Mesothelial cell of epicardium (in vitro differentiated cells): ENCODE data around the gene ADAMTSL1. TPM values are rescaled to one million over a fixed set of nuclear protein-coding genes. Genes with fewer than 3 reads are reported as not detected.

Experiments used
- DNase-seq, 2 experiments: peaks; one replicate each; pipeline ENCODE4 v3.0.0; 2021; ENCODE audit warnings: low spot score in 2 of 2; ENCODE audit not compliant: unreplicated experiment in 2 of 2
- H3K27ac Mint-ChIP-seq: 2 replicates; pipeline ENCODE4 v1.8.0; 2021; ENCODE audit warnings: mixed read lengths
- H3K27me3 Mint-ChIP-seq: 2 replicates; pipeline ENCODE4 v1.8.0; 2021; ENCODE audit warnings: low read depth, mixed read lengths
- H3K36me3 Mint-ChIP-seq: 2 replicates; pipeline ENCODE4 v1.8.0; 2021; ENCODE audit warnings: mixed read lengths
- H3K4me1 Mint-ChIP-seq: 2 replicates; pipeline ENCODE4 v1.8.0; 2021; ENCODE audit warnings: mixed read lengths
- H3K4me3 Mint-ChIP-seq: 2 replicates; pipeline ENCODE4 v1.8.0; 2021; ENCODE audit warnings: mild to moderate bottlenecking, moderate library complexity, mixed read lengths
- H3K9me3 Mint-ChIP-seq: 2 replicates; pipeline ENCODE4 v1.8.0; 2021; ENCODE audit warnings: mixed read lengths
- total RNA-seq: library from RNA; stranded (reverse); gene quantifications from 3 replicates; pipeline ENCODE4 v1.2.1, GENCODE V29; 2021
- TF ChIP-seq, protein P1 (sequence below): fragments of 200-600 bp; sonication (generic); IDR thresholded peaks from one replicate; pipeline ENCODE4 v1.5.0; 2021; ENCODE audit warnings: antibody characterized with exemption; ENCODE audit not compliant: unreplicated experiment

The ADAMTSL1 gene
- total RNA-seq, 1 donor from 2014 or later: 48.0 TPM

DNA sequence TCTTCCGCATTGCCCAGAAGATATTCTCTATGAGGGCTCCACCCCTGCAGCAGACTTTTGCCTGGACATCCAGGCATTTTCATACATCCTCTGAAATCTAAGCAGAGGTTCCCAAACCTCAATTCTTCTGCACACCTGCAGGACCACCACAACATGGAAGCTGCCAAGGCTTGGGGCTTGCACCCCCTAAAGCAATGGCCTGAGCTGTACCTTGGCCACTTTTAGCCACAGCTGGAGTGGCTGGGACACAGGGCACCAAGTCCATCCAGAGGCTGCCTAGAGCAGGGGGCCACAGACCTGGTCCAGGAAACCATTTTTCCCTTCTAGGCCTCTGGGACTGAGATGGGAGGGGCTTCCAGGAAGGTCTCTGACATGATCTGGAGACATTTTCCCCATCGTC, 60.7 kb downstream of the ADAMTSL1 start:
- H3K27me3 Mint-ChIP-seq: no peaks in the 10 kb centered on the region
- DNase-seq: no peak
- no peak overlapping the region for H3K27ac Mint-ChIP-seq
- no peaks in the 10 kb centered on the region for H3K4me1 Mint-ChIP-seq
- TF ChIP-seq, protein P1, sequence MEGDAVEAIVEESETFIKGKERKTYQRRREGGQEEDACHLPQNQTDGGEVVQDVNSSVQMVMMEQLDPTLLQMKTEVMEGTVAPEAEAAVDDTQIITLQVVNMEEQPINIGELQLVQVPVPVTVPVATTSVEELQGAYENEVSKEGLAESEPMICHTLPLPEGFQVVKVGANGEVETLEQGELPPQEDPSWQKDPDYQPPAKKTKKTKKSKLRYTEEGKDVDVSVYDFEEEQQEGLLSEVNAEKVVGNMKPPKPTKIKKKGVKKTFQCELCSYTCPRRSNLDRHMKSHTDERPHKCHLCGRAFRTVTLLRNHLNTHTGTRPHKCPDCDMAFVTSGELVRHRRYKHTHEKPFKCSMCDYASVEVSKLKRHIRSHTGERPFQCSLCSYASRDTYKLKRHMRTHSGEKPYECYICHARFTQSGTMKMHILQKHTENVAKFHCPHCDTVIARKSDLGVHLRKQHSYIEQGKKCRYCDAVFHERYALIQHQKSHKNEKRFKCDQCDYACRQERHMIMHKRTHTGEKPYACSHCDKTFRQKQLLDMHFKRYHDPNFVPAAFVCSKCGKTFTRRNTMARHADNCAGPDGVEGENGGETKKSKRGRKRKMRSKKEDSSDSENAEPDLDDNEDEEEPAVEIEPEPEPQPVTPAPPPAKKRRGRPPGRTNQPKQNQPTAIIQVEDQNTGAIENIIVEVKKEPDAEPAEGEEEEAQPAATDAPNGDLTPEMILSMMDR: no peak
- H3K9me3 Mint-ChIP-seq: peaks cover 39% of the 10 kb centered on the region
- H3K4me3 Mint-ChIP-seq: no peak overlapping the region
- H3K36me3 Mint-ChIP-seq: peaks cover 31% of the 10 kb centered on the region

DNA sequence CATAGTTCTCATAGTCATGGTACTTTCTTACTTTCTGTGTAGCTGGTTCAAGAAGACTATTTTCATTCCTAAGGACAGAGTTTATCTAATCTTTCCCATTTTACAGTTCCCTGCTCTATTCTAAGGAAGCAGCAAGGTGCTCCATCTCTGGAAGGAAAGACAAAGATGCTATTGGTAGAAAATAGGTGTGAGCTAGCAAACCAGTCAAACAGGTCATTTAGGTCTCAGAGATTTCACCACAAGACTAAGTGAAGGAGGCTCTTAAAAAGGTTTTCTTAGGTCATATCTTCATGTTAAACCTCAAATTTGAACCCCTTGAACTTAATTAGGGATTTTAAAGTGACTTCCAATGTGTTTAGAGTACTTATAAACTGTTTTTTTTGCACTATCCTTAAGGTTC, 62.6 kb downstream of the ADAMTSL1 start:
- Mint-ChIP-seq H3K36me3 (peaks cover 31% of the 10 kb centered on the region), H3K27me3 (no peaks in the 10 kb centered on the region), H3K4me1 (peaks cover 7% of the 10 kb centered on the region), H3K9me3 (peaks cover 39% of the 10 kb centered on the region), H3K4me3 (no peak overlapping the region), H3K27ac (no peak overlapping the region)
- DNase-seq: no peak
- TF ChIP-seq, protein P1: no peak

DNA sequence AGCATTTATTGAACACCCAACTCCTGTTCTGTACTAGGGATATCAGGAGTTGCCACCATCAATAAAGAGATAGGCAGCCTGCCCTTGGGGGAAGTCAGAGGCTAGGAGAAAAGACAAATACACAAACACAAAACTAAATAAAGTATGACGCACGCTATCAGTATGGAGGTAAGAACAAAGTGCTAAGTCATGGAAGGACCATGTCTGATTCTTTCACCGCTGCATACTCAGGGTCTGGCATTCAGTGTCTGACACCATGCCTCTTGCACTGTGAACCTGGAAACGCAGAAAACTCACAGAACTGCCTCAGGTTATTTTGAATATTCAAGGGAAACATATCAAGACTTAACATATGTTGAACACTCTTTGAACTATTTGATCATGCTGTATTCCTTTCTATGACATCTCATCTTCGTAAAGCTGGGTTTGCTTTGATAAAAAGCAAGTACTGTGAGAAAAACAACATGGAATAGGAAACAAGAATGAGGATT, 65.3 kb downstream of the ADAMTSL1 start:
- TF ChIP-seq, protein P1: no peak
- H3K4me3 Mint-ChIP-seq: no peak overlapping the region
- no peak overlapping the region for H3K27ac Mint-ChIP-seq
- peaks cover 26% of the 10 kb centered on the region for H3K4me1 Mint-ChIP-seq
- no peaks in the 10 kb centered on the region for H3K27me3 Mint-ChIP-seq
- H3K36me3 Mint-ChIP-seq: peaks cover 21% of the 10 kb centered on the region
- peaks cover 27% of the 10 kb centered on the region for H3K9me3 Mint-ChIP-seq
- DNase-seq: no peak

DNA sequence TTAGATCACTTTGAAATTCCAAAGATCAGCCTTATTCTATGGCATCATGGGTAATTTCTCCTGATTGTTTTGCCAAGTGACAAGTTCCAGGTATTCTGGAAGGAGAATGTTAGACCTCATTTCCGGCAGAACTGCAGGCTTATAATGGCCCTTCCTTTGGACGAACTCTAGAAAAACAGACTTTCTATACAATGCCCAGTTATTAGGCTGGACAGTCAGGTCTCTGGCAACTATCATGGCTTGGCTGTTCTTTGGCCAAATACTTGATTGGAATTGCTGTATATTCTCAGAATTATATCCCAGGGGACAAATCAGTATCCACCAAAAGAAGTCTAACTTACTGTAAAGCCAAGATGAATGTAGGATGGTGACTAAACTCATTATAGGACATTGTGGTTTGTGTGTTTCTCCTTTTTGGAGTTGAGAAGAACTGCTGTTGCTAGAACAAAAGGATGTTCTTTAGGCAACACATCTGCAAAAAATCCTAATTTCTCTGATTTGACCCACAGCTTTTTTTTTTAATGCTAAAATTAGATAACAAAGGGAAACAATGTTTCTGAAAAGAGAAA, 69.0 kb downstream of the ADAMTSL1 start:
- Mint-ChIP-seq H3K9me3 (peaks cover 5% of the 10 kb centered on the region), H3K4me3 (no peak overlapping the region), H3K36me3 (peaks cover 3% of the 10 kb centered on the region), H3K4me1 (peaks cover 46% of the 10 kb centered on the region), H3K27ac (no peak overlapping the region), H3K27me3 (no peaks in the 10 kb centered on the region)
- TF ChIP-seq, protein P1: no peak
- DNase-seq: no peak

DNA sequence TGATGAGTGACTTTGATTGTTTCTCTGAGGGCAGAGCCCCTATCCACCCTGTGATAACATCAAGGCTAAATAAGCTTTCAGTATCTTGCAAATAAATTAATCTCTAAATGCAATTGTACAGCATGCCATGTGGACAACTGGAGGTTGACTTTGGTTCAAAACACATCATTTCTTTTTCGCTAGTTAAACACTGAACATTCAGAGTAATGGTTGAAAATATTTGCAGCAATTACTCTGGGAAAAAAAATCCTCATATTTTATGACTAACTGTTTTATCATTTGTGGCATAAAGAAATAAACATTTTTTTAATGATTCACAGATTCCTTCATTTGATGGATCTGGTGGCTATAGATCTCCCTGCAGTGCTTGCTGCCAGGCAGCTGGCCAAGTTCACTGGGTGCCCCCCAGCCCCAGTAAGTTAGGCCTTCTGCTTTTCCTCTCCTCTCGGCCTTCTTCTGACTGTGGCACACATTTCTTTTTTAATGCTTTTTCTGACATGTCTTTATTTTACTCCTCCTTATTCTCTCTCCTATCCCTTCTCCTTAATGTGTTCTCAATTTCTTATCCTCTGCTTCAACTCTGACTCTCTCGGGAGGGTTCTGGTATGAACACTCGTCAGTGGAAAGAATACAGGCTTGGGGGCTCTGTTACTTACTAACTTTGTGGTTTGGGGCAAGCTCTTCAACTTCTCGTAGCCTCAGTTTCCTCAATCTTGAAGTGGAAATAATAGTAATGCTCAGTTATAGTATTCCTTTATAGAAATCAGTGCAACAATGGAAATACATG, 69.6 kb downstream of the ADAMTSL1 start:
- peaks cover under 1% of the 10 kb centered on the region for H3K9me3 Mint-ChIP-seq
- TF ChIP-seq, protein P1: no peak
- H3K36me3 Mint-ChIP-seq: peaks cover under 1% of the 10 kb centered on the region
- peak overlapping the region; percentile 68 for H3K27ac Mint-ChIP-seq
- H3K27me3 Mint-ChIP-seq: no peaks in the 10 kb centered on the region
- no peak overlapping the region for H3K4me3 Mint-ChIP-seq
- peaks cover 46% of the 10 kb centered on the region for H3K4me1 Mint-ChIP-seq
- peak in 1 of 2 experiments; percentile 43 for DNase-seq
